ENCODE measurements around the gene MED14.
"Not testable (repeated sequence)": the region's sequence is repeated elsewhere in the genome, so short reads cannot be mapped to it uniquely, and the experiment has no call there.

Gene MED14
- total RNA-seq: 54.3 to 57.3 reads per million in 2 donors

DNA sequence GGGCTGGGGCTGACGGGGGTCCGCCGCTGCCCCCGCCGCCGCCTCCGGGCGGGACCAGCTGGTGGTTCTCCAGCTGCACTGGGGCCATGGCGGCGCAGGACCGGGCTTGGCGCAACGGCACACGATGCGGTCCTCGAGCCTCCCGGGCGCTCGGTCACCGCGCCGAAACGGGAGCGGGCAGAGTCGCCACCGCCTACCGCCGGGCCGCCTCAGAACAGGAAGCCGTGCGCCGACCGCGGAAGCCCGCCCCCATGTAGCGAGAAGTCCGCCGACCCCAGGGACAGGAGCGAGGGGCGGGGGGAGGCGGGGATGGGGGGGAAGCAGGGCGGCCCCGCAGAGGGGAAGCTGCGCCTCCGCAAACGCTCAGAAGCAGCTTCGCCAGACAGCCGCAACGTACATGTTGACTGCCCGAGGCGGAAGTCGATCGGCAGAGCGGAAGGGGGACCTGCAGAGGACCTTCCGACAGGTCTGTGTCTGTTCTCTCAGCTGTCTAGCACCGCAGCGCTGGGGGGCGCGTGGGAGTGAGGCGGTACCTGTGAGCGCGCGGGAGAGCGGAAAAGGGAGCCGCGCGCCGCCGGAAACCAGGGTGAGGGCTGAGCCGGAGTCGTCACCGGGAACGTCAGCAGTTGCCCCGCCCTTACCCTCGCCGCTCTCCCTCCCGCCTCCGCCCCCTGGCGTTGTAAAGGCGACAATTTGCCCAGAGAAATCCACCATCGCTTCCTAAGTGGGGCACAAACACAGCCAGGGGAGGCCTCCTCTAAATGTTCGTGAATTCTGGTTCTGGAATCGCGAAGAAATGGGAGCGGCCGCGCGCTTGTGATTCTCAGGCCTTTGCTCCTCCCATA, at the start of gene MED14:
TSS of gene MED14 (minus strand) at position 218 of the 845 bp plus-strand sequence. CDS start at position 88, 130 bp downstream.
- peak; percentile 97 for DNase-seq

DNA sequence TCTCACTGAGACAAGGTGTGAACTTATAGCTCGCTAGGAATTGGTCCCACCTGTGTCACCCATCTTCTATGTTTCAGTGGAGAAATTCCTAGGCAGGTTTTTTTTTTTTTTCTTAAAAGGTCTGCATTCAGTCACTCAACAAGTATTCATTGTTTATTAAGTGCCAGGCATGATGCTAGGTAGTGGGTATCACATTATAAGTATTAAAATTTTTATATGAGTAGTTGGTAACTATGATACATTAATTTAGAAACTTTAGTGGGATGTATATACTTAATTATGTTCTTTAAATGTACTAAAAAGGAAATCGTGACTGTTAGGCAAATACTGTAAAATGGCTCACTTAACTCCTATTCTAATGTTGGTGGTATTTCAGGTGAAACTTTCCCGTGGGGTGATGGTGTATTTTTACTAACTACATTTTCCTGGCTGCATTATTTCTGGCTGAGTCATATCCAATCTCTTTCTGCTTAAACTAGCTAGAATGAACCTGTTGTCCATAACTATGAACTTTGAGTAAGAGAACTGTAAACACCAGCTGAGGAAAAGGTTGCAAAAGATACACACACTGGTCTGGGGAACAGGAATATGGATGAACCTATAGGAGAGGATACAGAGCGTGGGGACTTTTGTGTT, 49.3 kb upstream of the MED14 start:
- no peak for DNase-seq

DNA sequence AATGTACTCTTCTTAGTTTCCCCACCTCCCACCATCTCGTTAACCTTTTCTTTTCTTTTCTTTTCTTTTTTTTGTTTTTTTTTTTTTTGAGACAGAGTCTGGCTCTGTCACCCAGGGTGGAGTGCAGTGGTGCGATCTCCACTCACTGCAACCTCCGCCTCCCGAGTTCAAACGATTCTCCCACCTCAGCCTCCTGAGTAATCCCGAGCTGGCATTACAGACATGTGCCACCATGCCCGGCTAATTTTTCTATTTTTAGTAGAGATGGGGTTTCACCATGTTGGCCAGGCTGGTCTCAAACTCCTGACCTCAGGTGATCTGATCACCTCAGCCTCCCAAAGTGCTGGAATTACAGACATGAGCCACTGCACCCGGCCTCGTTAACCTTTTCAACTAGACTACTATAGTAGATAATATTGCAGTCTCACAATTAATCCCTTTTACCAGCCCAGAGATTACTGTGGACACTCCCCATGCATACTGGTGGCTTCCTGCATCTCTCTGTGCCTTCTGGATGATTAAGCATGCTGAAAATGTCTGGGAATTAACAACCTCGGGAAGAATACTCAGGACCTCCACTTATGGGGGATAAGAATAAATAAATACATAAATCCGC, 47.4 kb upstream of the MED14 start:
- DNase-seq: not testable (repeated sequence)

DNA sequence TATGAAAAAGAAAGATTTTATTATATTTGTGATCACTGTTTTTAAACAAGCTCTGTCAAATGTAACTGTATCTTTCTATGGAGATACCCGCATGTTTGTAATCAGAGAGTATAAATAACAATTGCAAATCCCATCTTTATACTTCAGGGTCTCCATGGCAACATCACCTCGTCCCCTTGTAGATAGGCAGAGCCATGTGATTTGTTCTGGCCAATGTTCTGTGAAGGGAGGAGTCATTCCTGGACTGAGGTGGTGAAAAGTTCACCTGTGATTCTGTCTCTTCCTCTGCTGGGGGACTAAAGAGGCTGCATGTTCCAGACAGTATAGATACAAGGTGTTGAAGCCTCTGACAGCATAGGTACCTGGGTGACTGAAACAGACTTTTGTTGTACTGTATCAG, 45.6 kb upstream of the MED14 start:
- DNase-seq: no peak

DNA sequence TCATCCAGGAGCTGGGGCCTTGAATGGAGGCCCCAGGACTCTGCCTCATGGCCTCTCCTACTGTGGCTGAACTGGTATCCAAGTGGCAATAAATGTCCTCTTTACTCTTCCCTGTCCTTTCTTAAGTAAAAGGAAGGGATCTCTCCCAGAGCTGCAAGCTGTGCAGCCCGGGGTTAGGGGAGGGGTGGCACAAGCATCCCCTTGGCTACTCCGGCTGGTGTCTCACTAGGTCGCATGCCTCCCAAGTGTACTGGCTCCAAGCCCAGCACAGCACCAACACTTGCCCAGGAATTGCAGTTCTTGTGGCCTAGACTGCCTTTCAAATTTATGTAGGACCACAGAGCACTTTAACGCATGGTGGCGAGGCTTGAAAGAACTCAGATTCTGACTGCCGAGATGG, 44.7 kb upstream of the MED14 start:
- DNase-seq: no peak

DNA sequence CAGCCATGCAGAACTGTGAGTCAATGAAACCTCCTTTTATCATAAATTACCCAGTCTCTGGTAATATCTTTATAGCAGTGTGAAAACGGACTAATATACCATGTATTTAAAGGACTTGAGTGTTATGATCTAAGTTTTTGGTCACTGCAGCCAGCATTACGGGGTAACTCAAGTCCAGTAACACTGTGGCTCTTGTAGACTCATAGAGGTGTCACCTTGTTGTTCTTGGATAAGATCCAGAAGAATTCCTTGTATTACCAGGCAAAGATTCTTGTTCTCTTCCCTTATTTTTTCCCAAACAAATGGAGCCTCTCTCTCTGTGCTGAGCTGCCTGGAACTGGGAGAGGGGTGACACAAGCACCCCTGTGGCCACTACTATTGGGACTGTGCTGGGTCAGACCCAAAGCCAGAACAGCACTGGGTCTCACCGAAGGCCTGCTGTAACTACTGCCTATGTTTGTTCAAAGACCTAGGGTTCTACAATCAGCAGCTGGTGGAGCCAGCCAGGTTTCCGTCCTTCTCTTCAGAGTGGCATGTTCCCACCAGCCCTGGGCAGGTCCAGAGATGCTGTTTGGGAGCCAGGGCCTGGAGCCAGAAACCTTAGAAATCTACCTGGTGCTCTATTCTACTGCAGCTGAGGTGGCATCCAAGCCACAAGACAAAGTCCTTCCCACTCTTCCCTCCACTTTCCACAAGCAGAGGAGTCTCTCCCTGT, 43.7 kb upstream of the MED14 start:
- DNase-seq: no peak

DNA sequence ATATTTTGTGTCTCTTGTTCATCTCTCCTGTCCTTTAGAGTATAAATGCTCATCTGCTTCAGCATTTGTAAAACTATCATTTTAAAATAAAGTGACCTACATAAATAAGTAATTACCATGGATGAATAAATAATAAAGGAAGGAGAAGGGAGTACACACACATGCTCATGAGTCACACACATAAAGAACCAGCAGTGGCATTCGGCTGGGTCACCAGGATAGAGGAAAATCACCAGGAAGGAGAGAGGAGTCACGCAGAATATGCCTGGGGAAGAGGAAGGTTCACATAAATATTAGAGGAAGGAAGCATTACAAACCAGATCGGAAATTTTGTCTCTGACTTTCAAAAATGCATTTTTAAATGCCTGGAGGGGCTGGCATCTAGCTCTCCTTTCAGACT, 38.5 kb upstream of the MED14 start:
- DNase-seq: no peak

DNA sequence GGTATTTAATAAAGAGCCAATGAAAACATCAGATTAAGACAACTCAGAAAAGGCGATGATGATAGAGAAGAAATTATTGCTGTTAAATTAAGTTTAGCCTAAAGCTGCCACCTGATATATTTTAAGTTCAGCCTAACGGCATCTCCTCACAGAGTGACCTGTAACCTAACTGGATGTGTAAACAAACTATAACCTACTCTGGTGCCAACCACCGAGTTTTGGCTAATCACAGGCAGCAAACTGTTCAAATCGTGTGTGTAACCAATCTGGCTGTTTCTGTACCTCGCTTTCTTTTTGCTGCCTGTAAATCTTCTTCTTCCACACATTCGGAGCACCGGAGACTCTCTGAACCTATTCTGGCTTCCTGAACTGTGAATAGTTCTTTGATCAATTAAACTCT, 37.8 kb upstream of the MED14 start:
- no peak for DNase-seq

DNA sequence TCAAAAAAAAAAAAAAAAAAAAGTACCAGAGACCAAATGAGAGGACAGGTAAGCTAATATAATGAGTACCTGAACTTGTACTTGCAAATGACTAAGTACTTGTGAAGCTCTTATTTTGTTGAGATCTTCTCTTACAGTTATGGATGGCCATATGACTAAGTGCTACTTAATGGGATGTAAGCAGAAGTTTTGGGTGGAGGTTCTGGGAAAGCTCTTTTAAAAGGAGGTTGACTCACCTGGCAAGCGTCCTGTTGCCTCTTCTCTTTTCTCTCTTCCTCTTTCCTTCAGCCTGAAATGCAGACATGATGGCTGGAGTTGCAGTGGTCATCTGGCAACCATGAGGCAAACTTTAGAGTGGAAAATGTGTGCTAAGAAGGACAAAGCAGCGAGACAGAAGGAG, 36.9 kb upstream of the MED14 start:
- DNase-seq: no peak

DNA sequence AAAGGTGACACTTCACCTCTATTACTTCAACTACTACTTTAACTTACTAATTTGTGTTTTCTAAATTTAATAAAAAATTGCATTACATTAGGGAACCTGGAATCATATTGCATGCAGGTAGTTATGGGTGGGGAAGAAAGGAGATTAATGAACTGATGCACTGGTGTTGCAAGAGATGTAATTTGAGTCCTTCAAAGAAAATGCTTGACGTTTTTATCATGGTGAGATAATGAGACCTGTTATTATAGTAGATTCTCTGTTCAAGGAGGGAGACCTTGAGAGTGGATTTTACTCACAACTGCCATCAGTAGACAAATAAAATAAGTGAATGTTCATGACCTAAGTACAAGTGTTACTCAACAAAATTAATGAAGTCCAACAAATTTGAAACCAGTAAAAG, 26.4 kb upstream of the MED14 start:
- DNase-seq: no peak

DNA sequence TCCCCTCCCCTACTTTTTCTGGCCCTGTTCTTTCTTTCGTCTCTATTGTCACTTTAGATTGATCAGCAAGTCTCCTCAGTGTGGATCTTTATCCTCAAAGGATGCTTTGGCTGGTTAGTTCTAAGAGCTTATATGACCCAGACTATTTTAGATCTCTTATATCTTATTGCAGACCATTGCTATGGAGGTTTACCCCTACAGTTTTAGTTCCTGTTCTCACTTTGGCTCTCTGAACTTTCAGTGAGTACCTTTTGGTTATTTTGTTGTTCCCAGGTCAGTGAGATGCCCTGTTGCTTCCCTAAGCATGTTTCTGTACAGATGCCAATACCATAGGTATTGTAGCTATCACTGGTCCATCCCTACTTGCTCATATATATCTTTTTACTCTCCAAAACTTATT, 24.0 kb upstream of the MED14 start:
- DNase-seq: no peak

DNA sequence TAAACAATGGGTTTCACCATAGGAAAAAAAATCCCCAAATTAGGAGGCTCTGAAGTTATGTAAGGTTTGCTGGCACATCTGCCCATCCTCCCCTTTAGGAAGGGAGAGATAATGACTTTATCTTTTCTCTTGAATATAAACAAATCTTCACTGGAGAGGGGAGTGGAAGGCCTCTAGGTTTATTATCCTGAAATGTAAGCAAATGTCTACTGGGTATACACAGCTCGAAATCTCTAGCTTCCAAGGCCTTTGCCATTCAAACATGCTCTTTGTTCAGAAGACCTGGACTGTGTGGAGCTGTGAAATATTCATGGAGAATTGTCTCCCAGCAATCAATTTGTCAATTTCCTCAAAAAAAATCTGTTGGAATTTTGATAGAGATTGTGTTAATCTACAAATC, 21.7 kb upstream of the MED14 start:
- DNase-seq: no peak

DNA sequence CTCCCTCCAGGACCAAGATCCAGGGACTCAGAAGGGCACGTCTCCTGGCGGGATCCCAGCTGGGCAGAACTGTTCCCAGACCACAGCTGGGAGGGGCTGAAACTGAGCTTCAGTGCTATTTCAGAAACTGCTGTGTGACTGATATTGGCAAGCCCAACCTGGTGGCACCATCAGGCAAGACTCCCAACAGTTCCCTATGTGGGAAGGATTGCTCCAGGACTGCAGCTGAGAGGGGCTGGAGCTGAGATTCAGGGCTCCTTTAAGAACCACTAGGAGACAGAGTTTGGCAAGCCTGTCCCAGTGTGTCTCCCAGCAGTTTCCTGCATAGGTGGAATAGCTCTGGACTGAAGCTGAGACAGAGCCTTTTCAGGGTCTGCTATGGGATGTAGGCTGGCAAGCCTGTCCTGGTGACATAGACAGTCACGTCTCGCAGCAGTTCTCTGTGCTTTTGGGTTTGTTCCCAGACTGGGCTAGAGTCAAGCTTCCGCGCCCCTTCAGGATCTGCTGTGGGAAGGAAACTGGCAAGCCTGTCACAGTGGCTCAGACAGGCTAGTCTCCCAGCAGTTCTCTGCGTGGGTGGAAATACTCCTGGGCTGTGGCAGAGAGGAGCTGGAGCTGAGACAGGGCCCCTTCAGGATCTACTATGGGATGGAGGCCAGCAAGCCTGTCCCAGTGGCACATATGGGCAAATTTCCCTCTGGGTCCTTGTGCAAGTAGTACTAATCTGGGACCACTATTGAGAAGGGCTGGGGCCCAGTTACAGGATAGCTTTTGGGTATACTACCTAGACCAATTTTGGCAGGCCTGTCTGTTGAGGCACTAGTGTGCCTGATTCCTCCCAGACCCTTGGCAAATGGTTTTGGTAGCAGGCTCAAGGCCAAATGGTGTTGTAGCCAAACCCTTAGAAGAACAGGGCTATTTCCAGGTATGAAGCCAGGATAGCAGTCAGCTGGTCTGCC, 20.2 kb upstream of the MED14 start:
- DNase-seq: no peak

DNA sequence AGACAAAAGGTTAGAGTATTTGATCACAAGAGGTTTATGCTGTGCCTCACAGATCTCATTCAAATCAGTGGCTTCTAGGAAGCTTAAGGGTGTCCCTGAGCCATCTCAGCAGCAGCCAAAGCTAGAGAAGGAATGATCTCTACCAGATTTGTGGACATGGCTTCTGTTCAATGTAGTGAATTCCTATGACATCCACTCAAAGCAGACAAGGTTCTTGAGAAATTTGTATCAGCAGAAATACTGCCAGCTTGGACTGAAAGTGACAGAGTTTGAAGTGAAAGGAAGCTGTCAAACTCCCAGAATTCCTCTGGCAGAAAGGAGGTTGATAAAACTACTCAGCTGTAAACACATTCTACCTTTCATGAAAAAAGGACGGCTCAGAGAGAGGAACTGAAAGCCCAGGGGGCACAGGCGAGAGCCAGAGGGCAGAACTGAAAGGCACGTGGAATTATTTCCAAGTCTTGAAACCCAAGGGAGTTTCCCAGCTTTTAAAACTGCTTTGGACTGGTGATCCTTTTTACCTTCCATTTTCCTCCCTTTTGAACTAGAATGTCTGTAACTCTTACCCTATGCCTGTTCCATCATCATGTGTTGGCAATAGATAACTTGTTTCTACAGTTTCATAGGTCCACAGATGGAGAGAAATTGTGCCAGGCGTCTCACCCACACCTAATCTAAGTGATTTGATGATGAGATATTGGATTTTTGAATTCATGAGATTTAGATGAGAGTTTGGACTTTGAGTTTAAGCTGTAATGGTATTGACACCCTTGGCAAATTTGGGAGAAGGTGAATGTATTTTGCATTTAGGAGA, 14.5 kb upstream of the MED14 start:
- DNase-seq: no peak

DNA sequence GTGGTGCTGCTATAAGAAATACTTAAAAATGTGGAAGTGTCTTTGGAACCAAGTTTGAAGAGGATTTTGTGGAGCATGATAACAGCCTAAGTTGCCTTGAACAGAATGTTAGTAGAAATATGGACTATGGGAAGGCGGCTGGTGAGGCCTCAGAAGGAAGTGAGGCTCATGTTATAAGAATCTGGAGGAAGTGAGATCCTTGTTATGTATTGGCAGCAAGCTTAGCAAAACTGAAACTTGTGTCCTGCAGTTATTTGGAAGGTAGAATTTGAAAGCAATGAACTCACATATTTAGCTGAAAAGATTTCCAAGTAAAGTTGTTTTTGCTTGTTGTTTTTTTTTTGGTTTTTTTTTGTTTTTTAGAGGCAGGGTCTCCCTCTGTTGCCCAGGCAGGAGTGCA, 13.6 kb upstream of the MED14 start:
- DNase-seq: no peak

DNA sequence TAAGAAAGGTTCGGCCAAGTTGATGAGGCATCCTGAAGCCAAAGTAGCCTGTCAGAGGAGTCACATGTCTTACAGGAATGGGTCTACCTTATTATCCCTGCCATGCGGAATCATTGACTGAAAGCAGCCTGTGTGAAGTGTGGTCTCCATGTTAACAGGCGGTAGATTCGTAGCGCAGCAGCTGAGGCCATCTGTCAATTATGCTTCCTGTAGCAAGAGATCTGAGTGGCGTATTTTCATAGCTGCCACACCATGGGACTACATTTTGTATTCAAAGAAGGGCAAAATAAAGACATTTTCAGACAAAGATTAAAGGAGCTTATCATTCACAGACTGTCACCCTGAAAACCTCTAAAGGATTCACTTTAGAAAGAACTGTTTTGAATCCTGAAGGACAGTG, 11.2 kb upstream of the MED14 start:
- DNase-seq: no peak

DNA sequence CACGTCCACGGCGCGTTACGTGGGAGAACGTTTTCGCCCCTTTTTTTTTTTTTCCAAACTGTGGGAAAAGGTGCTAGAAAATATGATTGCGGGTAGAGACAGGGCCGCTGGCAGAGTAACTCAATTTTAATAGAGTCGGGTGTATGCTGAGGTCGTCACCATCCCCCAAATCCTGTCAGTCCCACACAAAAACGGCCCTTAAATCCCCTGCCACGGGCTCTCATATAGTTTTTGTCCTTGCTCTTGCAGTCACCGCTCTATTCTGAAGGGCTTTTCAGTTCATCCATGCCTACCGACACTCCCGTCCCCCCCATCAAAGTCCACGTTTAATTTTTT, 796 bp upstream of the MED14 start:
- no peak for DNase-seq

DNA sequence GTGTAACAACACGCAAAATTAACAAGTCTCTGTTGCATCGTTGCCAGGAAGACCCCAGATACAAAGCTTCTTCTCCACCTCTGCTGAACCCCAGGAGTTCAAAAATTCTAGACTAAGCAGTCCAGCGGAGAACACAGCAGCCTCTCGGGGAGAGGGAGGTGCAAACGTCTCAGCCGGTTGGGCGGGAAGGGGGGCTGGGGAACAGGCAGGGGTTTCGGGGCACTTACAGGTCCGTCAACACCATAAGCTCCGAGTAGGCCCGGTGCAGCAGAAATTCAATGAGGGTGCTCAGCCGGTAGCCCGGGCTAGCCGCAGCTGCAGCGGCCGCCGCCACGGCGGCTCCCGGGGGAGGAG, 394 bp downstream of the MED14 start:
- DNase-seq: no peak

DNA sequence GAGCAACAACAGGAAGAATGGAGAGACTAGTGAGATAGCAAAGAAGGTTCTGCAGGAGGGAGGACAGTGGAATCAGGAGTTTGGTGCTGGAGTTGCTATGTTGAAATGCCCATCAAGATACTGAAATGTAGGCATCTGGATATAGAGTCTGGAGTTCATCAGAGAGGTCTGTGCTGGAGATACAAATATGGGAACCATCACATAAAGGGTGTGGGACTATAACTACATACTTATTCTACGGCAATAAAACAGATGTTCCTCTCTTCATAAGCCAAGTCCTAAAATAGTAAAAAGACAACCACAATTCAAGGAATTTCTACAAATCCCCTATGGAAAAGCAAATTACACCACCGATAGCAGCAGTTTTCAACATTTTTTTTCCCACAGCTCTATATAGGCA, 1.6 kb downstream of the MED14 start:
- DNase-seq: no peak

DNA sequence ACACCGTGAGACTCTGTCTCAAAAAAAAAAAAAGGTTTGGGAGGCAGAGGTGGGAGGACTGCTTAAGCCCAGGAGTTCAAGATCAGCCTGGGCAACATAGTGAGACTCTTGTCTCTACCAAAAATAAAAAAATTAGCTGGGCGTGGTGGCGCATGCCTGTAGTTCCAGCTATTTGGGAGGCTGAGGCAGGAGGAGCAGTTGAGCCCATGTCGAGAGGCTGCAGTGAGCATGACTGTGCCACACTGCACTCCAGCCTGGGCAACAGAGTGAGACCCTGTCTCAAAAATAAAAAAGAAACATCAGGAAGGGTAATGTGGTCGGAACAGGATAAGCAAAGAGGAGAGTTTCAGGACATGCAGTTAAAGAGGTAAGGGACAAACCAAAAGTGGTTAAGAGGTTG, 2.8 kb downstream of the MED14 start:
- DNase-seq: not testable (repeated sequence)
